Measurements from ENCODE around the gene IRX1.

The IRX1 gene

DNA sequence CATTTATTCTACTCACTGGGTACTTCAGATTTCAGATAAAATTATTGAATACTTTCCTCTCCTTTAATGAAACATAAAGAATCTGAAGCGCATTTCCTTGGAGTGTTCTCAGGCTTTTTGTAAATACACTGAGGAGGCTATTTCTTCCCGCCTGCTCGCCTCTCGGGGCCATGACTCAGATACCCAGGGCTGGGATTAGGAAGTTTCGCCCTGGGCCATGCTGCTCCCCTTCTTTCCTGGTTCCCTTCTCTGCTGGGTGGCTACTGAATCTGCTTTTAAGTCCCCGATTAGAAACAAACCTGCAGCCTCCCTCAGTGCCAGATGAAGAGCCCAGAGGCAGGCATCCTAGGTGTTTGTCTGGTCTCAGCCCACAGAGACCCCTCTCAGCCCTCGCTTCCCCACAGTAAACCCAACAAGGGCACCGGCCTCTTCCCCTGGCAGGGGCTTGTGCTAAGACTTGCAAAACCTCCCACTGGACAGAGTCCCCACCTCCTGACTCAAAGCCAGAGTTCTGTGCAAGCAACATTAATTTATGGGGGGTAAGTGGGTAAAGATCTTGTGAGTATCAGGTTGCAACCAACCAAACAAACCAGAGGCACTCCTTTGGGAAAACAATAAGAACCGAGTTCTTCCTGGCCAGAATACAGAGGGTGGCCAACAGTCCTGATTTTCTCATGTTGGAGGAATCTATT is 30.7 kb upstream of the IRX1 start:
- Histone ChIP-seq H3K79me2 (ENCODE audit: insufficient read depth, low read length) (no peaks in the 10 kb centered on the region), H4K20me1 (ENCODE audit: low read depth, low read length) (no peaks in the 10 kb centered on the region), H3K27ac (ENCODE audit: low read depth, low read length) (no peak overlapping the region), H3K27me3 (ENCODE audit: low read length) (no peaks in the 10 kb centered on the region), H3K4me2 (ENCODE audit: low read depth, low read length, poor library complexity, severe bottlenecking) (no peak overlapping the region), H3F3A (ENCODE audit: insufficient read depth) (no peaks in the 10 kb centered on the region), H3K4me3 (ENCODE audit: insufficient read depth, low read length, poor library complexity, severe bottlenecking) (no peak overlapping the region), H3K9me2 (replicated peaks; ENCODE audit: insufficient read depth, low read length) (no peaks in the 10 kb centered on the region), H3K36me3 (ENCODE audit: low read length) (no peaks in the 10 kb centered on the region), H2AFZ (ENCODE audit: low read depth, low read length, severe bottlenecking) (no peak overlapping the region), H3K9me3 (ENCODE audit: insufficient read depth, low read length) (no peaks in the 10 kb centered on the region), H3K9ac (ENCODE audit: low read length) (no peak overlapping the region)
- no peak for TF ChIP-seq EZH2phosphoT487 (conservative IDR thresholded peaks at IDR 0.05; ENCODE audit: low read length)
- TF ChIP-seq, protein P1, sequence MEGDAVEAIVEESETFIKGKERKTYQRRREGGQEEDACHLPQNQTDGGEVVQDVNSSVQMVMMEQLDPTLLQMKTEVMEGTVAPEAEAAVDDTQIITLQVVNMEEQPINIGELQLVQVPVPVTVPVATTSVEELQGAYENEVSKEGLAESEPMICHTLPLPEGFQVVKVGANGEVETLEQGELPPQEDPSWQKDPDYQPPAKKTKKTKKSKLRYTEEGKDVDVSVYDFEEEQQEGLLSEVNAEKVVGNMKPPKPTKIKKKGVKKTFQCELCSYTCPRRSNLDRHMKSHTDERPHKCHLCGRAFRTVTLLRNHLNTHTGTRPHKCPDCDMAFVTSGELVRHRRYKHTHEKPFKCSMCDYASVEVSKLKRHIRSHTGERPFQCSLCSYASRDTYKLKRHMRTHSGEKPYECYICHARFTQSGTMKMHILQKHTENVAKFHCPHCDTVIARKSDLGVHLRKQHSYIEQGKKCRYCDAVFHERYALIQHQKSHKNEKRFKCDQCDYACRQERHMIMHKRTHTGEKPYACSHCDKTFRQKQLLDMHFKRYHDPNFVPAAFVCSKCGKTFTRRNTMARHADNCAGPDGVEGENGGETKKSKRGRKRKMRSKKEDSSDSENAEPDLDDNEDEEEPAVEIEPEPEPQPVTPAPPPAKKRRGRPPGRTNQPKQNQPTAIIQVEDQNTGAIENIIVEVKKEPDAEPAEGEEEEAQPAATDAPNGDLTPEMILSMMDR (IDR thresholded peaks at IDR 0.05; ENCODE audit: insufficient read depth, low read length, poor library complexity, severe bottlenecking), result no peak

DNA sequence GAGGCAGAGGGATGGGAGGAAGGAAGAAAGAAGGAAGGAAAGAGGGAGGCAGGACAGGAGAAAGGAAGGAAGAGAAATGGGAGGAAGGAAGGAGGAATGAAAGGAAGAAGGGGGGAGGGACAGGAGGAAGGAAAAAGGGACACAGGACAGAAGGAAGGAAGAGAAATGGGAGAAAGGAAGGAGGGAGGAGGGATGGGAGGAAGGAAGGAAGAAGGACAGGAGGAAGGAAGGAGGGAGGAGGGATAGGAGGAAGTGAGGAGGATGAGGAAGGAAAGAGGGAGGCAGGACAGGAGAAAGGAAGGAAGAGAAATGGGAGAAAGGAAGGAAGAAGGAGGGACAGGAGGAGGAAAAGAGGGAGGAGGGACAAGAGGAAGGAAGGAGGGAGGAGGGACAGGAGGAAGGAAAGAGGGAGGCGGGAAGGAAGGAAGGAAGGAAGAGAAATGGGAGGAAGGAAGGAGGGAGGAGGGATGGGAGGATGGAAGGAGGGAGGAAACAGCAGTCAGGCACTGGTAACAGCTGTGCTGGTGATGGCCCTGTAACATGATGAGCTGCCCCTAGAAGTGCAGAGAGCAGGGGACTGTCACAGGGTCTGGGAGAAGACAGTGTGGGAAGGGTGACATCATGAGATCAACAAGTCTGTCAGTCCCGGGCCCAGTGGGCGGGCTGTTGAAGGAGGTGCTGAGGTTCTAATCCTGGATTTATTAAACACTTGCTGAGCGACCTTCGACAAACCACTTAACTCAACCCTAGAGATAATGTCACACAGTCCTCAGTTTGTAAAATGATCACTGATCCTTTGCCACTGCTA is 10.7 kb upstream of the IRX1 start:
- Histone ChIP-seq H3F3A (ENCODE audit: insufficient read depth) (no peaks in the 10 kb centered on the region), H3K4me2 (ENCODE audit: low read depth, low read length, poor library complexity, severe bottlenecking) (no peak overlapping the region), H3K27me3 (ENCODE audit: low read length) (no peaks in the 10 kb centered on the region), H3K9me3 (ENCODE audit: insufficient read depth, low read length) (no peaks in the 10 kb centered on the region), H3K27ac (ENCODE audit: low read depth, low read length) (no peak overlapping the region), H3K4me3 (ENCODE audit: insufficient read depth, low read length, poor library complexity, severe bottlenecking) (no peak overlapping the region), H4K20me1 (ENCODE audit: low read depth, low read length) (no peaks in the 10 kb centered on the region), H2AFZ (ENCODE audit: low read depth, low read length, severe bottlenecking) (no peak overlapping the region), H3K79me2 (ENCODE audit: insufficient read depth, low read length) (no peaks in the 10 kb centered on the region), H3K36me3 (ENCODE audit: low read length) (no peaks in the 10 kb centered on the region), H3K9me2 (replicated peaks; ENCODE audit: insufficient read depth, low read length) (no peaks in the 10 kb centered on the region), H3K9ac (ENCODE audit: low read length) (no peak overlapping the region)
- no peak for TF ChIP-seq EZH2phosphoT487 (conservative IDR thresholded peaks at IDR 0.05; ENCODE audit: low read length)
- TF ChIP-seq, protein P1 (IDR thresholded peaks at IDR 0.05; ENCODE audit: insufficient read depth, low read length, poor library complexity, severe bottlenecking), result no peak

DNA sequence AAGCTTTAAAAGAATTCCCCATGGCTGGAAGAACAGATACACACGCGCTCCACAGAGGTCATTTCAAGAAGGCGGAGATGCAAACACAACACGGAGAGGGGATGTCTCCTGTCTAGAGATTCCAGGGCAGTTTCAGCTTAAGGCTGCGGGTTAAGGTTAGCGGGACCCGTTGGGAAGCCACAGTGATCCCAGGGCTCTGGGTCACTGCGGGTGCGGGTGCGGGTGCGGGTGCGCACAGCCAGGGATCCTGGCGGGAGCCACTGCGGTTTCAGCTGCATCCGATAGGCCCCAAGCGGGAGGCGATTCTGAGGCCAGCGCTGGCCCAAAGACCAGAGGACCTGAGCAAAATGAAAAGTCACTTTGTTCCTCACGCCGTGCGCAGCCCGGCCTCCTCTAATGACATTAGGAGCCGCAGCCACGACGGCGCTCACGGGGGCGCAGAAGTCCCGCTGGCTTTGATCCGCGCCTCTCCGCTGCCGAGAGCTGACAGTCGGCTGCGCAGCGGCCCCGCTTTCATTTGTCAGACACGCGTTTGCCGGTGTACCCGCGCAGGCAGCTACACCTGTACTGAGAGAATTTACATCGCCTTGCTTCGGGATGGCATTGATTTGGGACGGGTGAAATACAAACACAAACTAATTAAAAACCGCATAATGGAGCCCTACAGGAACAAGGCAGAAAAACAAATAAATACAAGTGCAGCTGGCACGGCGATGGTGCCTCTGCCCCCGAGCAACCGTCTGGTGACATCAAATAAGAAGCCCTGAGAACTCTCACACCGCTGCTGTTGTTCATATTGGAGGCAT is 5.3 kb upstream of the IRX1 start:
- Histone ChIP-seq H3K79me2 (ENCODE audit: insufficient read depth, low read length) (no peaks in the 10 kb centered on the region), H3K36me3 (ENCODE audit: low read length) (no peaks in the 10 kb centered on the region), H2AFZ (ENCODE audit: low read depth, low read length, severe bottlenecking) (no peak overlapping the region), H3F3A (ENCODE audit: insufficient read depth) (no peaks in the 10 kb centered on the region), H3K27ac (ENCODE audit: low read depth, low read length) (no peak overlapping the region), H3K9ac (ENCODE audit: low read length) (no peak overlapping the region), H4K20me1 (ENCODE audit: low read depth, low read length) (no peaks in the 10 kb centered on the region), H3K9me3 (ENCODE audit: insufficient read depth, low read length) (peaks cover 5% of the 10 kb centered on the region; the same call in 1 of the 2 replicates), H3K9me2 (replicated peaks; ENCODE audit: insufficient read depth, low read length) (no peaks in the 10 kb centered on the region), H3K4me2 (ENCODE audit: low read depth, low read length, poor library complexity, severe bottlenecking) (no peak overlapping the region), H3K27me3 (ENCODE audit: low read length) (no peaks in the 10 kb centered on the region), H3K4me3 (ENCODE audit: insufficient read depth, low read length, poor library complexity, severe bottlenecking) (no peak overlapping the region)
- TF ChIP-seq, protein P1 (IDR thresholded peaks at IDR 0.05; ENCODE audit: insufficient read depth, low read length, poor library complexity, severe bottlenecking), result no peak
- TF ChIP-seq EZH2phosphoT487 (conservative IDR thresholded peaks at IDR 0.05; ENCODE audit: low read length), result no peak
